ENCODE results near the gene RGL2. TPM values are rescaled to one million over a fixed set of nuclear protein-coding genes. Genes with fewer than 3 reads are reported as not detected.

The RGL2 gene
- total and polyA plus RNA-seq, 2 of the 13 experiments (the other 11 are each of a cell fraction or from before 2014, with no cell fraction given) = 22.9 to 47.4 TPM

GRCh38 chr6:33299237-33299944 is 649 bp upstream of the RGL2 start (continued):
- peak; percentile 96; the same call in 1 of the 2 replicates for TF ChIP-seq PAX8 (CRISPR knock-in tag; IDR thresholded peaks at IDR 0.05; ENCODE audit: borderline replicate concordance)
- peak; percentile 83 for TF ChIP-seq BORCS8-MEF2B (CRISPR knock-in tag; IDR thresholded peaks at IDR 0.05)
- TF ChIP-seq ZNF839 (CRISPR knock-in tag; IDR thresholded peaks at IDR 0.05; ENCODE audit: borderline replicate concordance) = 0 out of 2 replicates have a peak, but pooled peaks have one; percentile 33
- peak; percentile 24; the same call in 1 of the 2 replicates for TF ChIP-seq ETS1 (CRISPR knock-in tag; IDR thresholded peaks at IDR 0.05)
- TF ChIP-seq JUND (CRISPR knock-in tag; IDR thresholded peaks at IDR 0.05) = 0 out of 2 replicates have a peak, but pooled peaks have one; percentile 73
- peak in 1 of 2 experiments; percentile 27; a peak in 1 of 4 replicates for TF ChIP-seq EP300 (IDR thresholded peaks at IDR 0.05; ENCODE audit: low read depth in 2 of 2, low read length in 2 of 2)
- 0 out of 2 replicates have a peak, but pooled peaks have one; percentile 37 for TF ChIP-seq EP300 (CRISPR knock-in tag; IDR thresholded peaks at IDR 0.05; ENCODE audit: borderline replicate concordance)
- TF ChIP-seq POLR2AphosphoS2 (IDR thresholded peaks at IDR 0.05; ENCODE audit: low read depth, low read length) = 0 out of 2 replicates have a peak, but pooled peaks have one; percentile 38
- TF ChIP-seq ZNF562 (CRISPR knock-in tag; IDR thresholded peaks at IDR 0.05; ENCODE audit: borderline replicate concordance) = no peak
- 0 out of 2 replicates have a peak, but pooled peaks have one; percentile 39 for TF ChIP-seq MZF1 (CRISPR knock-in tag; IDR thresholded peaks at IDR 0.05; ENCODE audit: borderline replicate concordance)
- no peak; the same call in 1 of the 2 replicates for TF ChIP-seq ZMYM3 (CRISPR knock-in tag; IDR thresholded peaks at IDR 0.05)
- no peak for TF ChIP-seq ZNF549 (CRISPR knock-in tag; IDR thresholded peaks at IDR 0.05)
- peak; percentile 40 for TF ChIP-seq ZBTB14 (CRISPR knock-in tag; IDR thresholded peaks at IDR 0.05)
- TF ChIP-seq ZNF766 (CRISPR knock-in tag; IDR thresholded peaks at IDR 0.05; ENCODE audit: borderline replicate concordance) = peak; percentile 51; the same call in 1 of the 2 replicates
- peak; percentile 52; the same call in 1 of the 2 replicates for TF ChIP-seq BCL3 (CRISPR knock-in tag; IDR thresholded peaks at IDR 0.05)
- no peak; the same call in 1 of the 2 replicates for TF ChIP-seq ZNF552 (CRISPR knock-in tag; IDR thresholded peaks at IDR 0.05; ENCODE audit: borderline replicate concordance)
- TF ChIP-seq SAP130 (CRISPR knock-in tag; IDR thresholded peaks at IDR 0.05; ENCODE audit: low read depth) = peak; percentile 90
- no peak for TF ChIP-seq ZNF30 (CRISPR knock-in tag; IDR thresholded peaks at IDR 0.05)
- no peak for TF ChIP-seq ZBTB44 (CRISPR knock-in tag; IDR thresholded peaks at IDR 0.05)
- peak; percentile 78 for TF ChIP-seq ZFX (CRISPR knock-in tag; IDR thresholded peaks at IDR 0.05; ENCODE audit: low read depth)
- TF ChIP-seq ZNF740 (CRISPR knock-in tag; IDR thresholded peaks at IDR 0.05) = no peak; the same call in 1 of the 2 replicates
- 0 out of 2 replicates have a peak, but pooled peaks have one; percentile 39 for TF ChIP-seq NFKBIZ (CRISPR knock-in tag; IDR thresholded peaks at IDR 0.05)
- no peak for TF ChIP-seq RORA (CRISPR knock-in tag; IDR thresholded peaks at IDR 0.05)

Measured in HepG2 (cell line).